ENCODE data around the gene GNE. TPM values are rescaled to one million over a fixed set of nuclear protein-coding genes. Genes with fewer than 3 reads are reported as not detected.

GNE gene
- polyA plus RNA-seq, 1 donor (not counting 4 experiments of a cell fraction or from before 2014, with no cell fraction given): 10.1 TPM

DNA sequence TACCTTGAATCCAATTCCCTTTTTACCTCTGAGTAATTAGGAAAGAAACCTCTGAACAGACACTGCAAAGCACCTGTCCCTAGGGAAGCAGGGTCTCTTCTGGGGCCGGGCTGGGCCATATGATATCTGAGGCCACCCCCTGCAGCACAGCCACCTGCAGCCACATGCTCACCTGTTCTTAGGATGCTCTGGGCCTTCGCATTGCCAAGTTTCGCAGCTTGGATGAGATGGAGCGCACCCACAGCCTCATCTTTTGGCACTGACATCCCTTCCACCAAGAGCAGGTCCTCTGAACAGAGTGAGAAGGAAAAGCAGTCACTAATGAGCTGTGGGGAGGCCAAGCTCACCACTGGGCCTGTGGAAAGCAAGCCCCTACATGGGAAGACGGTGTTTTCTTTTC is 40.2 kb downstream of the GNE start:
- Histone ChIP-seq H3K36me3 (ENCODE audit: control insufficient read depth in 2 of 2, extremely low read depth in 1 of 2, insufficient read depth in 2 of 2, low read length in 2 of 2) (peaks cover 26 to 41% of the 10 kb centered on the region in 2 experiments), H3K27me3 (ENCODE audit: control insufficient read depth, extremely low read depth, insufficient read depth, low read length) (no peaks in the 10 kb centered on the region), H3K4me3 (ENCODE audit: control insufficient read depth in 2 of 3, extremely low read depth in 1 of 3, insufficient read depth in 2 of 3, low read depth in 1 of 3, low read length in 3 of 3) (no peak overlapping the region), H4K20me1 (ENCODE audit: control insufficient read depth, extremely low read depth, insufficient read depth, low read length) (peaks cover 3% of the 10 kb centered on the region), H3K79me2 (ENCODE audit: control insufficient read depth, insufficient read depth, low read length) (peaks cover 4% of the 10 kb centered on the region), H3K4me1 (ENCODE audit: control insufficient read depth, extremely low read depth, insufficient read depth, low read length) (no peaks in the 10 kb centered on the region), H3K27ac (ENCODE audit: control insufficient read depth, insufficient read depth, low read length) (no peak overlapping the region), H3K4me2 (ENCODE audit: control insufficient read depth, extremely low read depth, insufficient read depth, low read depth, low read length) (no peak overlapping the region), H2AFZ (ENCODE audit: control insufficient read depth, low read length) (no peak overlapping the region), H3K9ac (ENCODE audit: control insufficient read depth, extremely low read depth, insufficient read depth, low read length) (no peak overlapping the region), H3K9me1 (ENCODE audit: control insufficient read depth, extremely low read depth, insufficient read depth, low read length) (no peaks in the 10 kb centered on the region), H3K9me3 (ENCODE audit: control insufficient read depth, low read depth, low read length) (no peaks in the 10 kb centered on the region)
- FAIRE-seq (no peak), DNase-seq (ENCODE audit: low read depth, low spot score) (no peak)
- dilution Hi-C loops (cut with MboI; ENCODE audit: extremely low pct_ligation_motif_present, low sequenced_read_pairs): no loop called here
- no peak for TF ChIP-seq EZH2 (IDR thresholded peaks at IDR 0.05; ENCODE audit: low read length)

DNA sequence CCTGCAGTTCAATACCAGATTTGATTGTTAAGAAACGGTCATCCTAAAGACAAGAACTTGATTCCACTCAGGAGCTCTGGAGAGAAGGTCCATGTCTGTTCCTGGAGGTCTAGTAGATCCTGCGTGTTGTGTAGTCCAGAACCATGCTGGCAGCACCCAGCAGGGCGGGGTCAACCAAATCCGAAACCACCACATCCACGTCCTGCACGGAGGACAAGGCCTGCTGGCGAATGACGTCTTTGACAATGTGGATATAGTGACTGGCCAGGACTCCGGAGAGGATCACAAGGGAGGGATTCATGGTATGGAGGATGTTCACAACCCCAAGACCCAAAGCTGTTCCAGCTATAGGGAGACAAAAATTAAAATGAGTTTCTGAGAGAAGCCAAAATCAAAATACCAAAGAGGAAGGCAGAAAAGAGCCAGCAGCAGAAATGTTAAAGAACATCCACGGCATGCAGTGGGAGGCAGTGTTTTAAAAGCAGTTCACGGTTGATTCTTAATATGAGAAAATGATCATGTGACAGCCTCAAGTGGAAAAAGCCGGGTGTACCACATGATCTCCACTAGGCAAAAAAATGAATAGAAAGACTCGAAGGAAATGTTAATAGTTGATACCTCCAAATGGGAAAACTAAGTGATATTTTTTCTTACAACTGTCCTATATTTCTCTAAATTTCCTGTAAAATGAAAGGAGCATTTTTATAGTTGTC is 40.8 kb downstream of the GNE start:
- no peak for TF ChIP-seq EZH2 (IDR thresholded peaks at IDR 0.05; ENCODE audit: low read length)
- TF ChIP-seq, protein P1, sequence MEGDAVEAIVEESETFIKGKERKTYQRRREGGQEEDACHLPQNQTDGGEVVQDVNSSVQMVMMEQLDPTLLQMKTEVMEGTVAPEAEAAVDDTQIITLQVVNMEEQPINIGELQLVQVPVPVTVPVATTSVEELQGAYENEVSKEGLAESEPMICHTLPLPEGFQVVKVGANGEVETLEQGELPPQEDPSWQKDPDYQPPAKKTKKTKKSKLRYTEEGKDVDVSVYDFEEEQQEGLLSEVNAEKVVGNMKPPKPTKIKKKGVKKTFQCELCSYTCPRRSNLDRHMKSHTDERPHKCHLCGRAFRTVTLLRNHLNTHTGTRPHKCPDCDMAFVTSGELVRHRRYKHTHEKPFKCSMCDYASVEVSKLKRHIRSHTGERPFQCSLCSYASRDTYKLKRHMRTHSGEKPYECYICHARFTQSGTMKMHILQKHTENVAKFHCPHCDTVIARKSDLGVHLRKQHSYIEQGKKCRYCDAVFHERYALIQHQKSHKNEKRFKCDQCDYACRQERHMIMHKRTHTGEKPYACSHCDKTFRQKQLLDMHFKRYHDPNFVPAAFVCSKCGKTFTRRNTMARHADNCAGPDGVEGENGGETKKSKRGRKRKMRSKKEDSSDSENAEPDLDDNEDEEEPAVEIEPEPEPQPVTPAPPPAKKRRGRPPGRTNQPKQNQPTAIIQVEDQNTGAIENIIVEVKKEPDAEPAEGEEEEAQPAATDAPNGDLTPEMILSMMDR (optimal IDR thresholded peaks at IDR 0.05 in 1 of 3, IDR thresholded peaks at IDR 0.05 in 1 of 3, conservative IDR thresholded peaks at IDR 0.05 in 1 of 3; ENCODE audit: extremely low read depth in 1 of 3, insufficient read depth in 2 of 3, low read length in 3 of 3): no peak
- FAIRE-seq (no peak), DNase-seq (ENCODE audit: low read depth, low spot score) (no peak)
- H3K4me2 ChIP-seq (ENCODE audit: control insufficient read depth, extremely low read depth, insufficient read depth, low read depth, low read length): no peak overlapping the region
- no peaks in the 10 kb centered on the region for H3K27me3 ChIP-seq (ENCODE audit: control insufficient read depth, extremely low read depth, insufficient read depth, low read length)
- no peak overlapping the region for H3K9ac ChIP-seq (ENCODE audit: control insufficient read depth, extremely low read depth, insufficient read depth, low read length)
- H3K36me3 ChIP-seq (ENCODE audit: control insufficient read depth in 2 of 2, extremely low read depth in 1 of 2, insufficient read depth in 2 of 2, low read length in 2 of 2): peaks cover 26 to 36% of the 10 kb centered on the region in 2 experiments
- H3K4me3 ChIP-seq (ENCODE audit: control insufficient read depth in 2 of 3, extremely low read depth in 1 of 3, insufficient read depth in 2 of 3, low read depth in 1 of 3, low read length in 3 of 3): no peak overlapping the region
- peaks cover 3% of the 10 kb centered on the region for H4K20me1 ChIP-seq (ENCODE audit: control insufficient read depth, extremely low read depth, insufficient read depth, low read length)
- H3K9me3 ChIP-seq (ENCODE audit: control insufficient read depth, low read depth, low read length): no peaks in the 10 kb centered on the region
- no peaks in the 10 kb centered on the region for H3K9me1 ChIP-seq (ENCODE audit: control insufficient read depth, extremely low read depth, insufficient read depth, low read length)
- no peak overlapping the region for H2AFZ ChIP-seq (ENCODE audit: control insufficient read depth, low read length)
- H3K79me2 ChIP-seq (ENCODE audit: control insufficient read depth, insufficient read depth, low read length): peaks cover 3% of the 10 kb centered on the region
- no peak overlapping the region for H3K27ac ChIP-seq (ENCODE audit: control insufficient read depth, insufficient read depth, low read length)
- H3K4me1 ChIP-seq (ENCODE audit: control insufficient read depth, extremely low read depth, insufficient read depth, low read length): no peaks in the 10 kb centered on the region
- dilution Hi-C loops (cut with MboI; ENCODE audit: extremely low pct_ligation_motif_present, low sequenced_read_pairs): no loop called here
